Right lobe of liver (tissue), 6 donors: ENCODE data around the gene UBN1. TPM values are rescaled to one million over a fixed set of nuclear protein-coding genes. Genes with fewer than 3 reads are reported as not detected.
"Not testable (repeated sequence)": the region's sequence is repeated elsewhere in the genome, so short reads cannot be mapped to it uniquely, and the experiment has no call there.

Experiments
- ATAC-seq, 4 donors: fragments of 200-7000 bp; cut with Tn5 transposase; one replicate each; pipeline ENCODE4 v1.9.1; 2020; ENCODE audit warnings: mild to moderate bottlenecking in 4 of 4, moderate library complexity in 4 of 4
- DNase-seq, 3 donors: peaks; one replicate each; pipeline ENCODE4 v3.0.0-alpha.2; 2020
- H3K27ac ChIP-seq, 3 donors: fragments of 200-600 bp; one replicate each; pipeline ENCODE4 v1.8.0; 2022
- H3K27me3 ChIP-seq, 2 donors: fragments of 200-600 bp; one replicate each; pipeline ENCODE4 v1.8.0; 2022
- H3K36me3 ChIP-seq, 4 donors: fragments of 200-600 bp; sonication (generic) in 1 of 4; one replicate each; pipeline versions ENCODE4 v1.5.1 to v1.8.0; 2017 to 2022; ENCODE audit warnings: control low read depth in 1 of 4
- H3K4me1 ChIP-seq, 4 donors: fragments of 200-600 bp; sonication (generic) in 1 of 4; one replicate each; pipeline versions ENCODE4 v1.5.1 to v1.8.0; 2017 to 2022; ENCODE audit warnings: control low read depth in 1 of 4
- H3K4me3 ChIP-seq, 3 donors: fragments of 200-600 bp; one replicate each; pipeline ENCODE4 v1.8.0; 2022
- H3K9me3 ChIP-seq, 4 donors: fragments of 200-600 bp; sonication (generic) in 1 of 4; one replicate each; pipeline versions ENCODE4 v1.5.1 to v1.8.0; 2017 to 2022; ENCODE audit warnings: control low read depth in 1 of 4
- POLR2A ChIP-seq: fragments of 450-650 bp; IDR thresholded peaks from one replicate; pipeline ENCODE4 v1.6.1; 2017; ENCODE audit warnings: antibody characterized with exemption, mild to moderate bottlenecking
- WGBS: methylation state at CpG from one replicate; pipeline ENCODE4 v1.1.6; 2018; ENCODE audit warnings: low coverage, low lambda C conversion rate; ENCODE audit not compliant: insufficient coverage; ENCODE audit errors: missing lambda C conversion rate; 5-methylcytosine and 5-hydroxymethylcytosine counted together
- intact Hi-C, 2 donors: fragments of 100-400 bp; cut with DNase I; formaldehyde crosslinking; loops; one replicate each; pipeline versions ENCODE4 v1.11.2 to v1.14.1; 2022
- total RNA-seq, 6 experiments: library from RNA; depleted of rRNA in 2 of 6; stranded (reverse); fragments of >200 nt in 2 of 6; fragmentation: NEBNext Ultra II Directional in 3 of 6; extraction: Animal tissue kit (Norgen Biotek cat#: 25700) in 3 of 6; gene quantifications; one replicate each; pipeline versions ENCODE4 v1.1.0 to v1.2.4, GENCODE V29; 2016 to 2023
- TF ChIP-seq, protein P1 (sequence below), 4 donors: fragments of 200-600 bp in 3 of 4; fragments of 450-650 bp in 1 of 4; IDR thresholded peaks; one replicate each; pipeline versions ENCODE4 v1.5.1 to v1.8.0; 2016 to 2022; ENCODE audit warnings: antibody characterized with exemption in 4 of 4, mild to moderate bottlenecking in 2 of 4
- donor health status: DM: no; HTN: yes; CAD: no.
- donor health status: DM: no; HTN: no; CAD: no.
- donor health status: DM: no; HTN: no; CAD: no.
- donor health status: DM: no; HTN: yes; CAD: no.
- donor health status: DM: no; HTN: yes; CAD: no.

The UBN1 gene
- total RNA-seq, 6 experiments from 2014 or later, result 12.0 to 18.6 (median 16.2) TPM

DNA sequence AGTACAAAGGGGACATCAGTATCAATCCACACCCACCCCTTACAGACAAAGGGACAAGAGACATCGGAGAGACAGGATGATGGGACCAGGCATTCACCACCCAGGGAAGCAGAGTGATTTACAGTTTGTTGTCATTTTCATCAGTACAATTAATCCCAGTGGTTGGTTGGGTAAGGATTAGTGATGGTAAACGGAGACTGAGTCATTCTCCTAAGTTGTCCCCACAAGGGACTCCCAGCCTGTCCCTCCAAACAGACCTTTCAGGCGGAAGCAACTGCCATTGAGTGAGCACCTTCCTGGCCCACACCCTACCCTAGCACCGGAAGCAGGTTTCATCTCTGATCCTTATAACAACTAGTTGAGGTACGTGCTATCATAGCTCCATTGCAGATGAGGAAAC lies 78.5 kb downstream of the UBN1 start:
- Histone ChIP-seq H3K36me3 (no peaks in the 10 kb centered on the region), H3K9me3 (no peaks in the 10 kb centered on the region), H3K27ac (no peak overlapping the region), H3K27me3 (no peaks in the 10 kb centered on the region), H3K4me1 (peaks cover 0 to 18% (median 9%) of the 10 kb centered on the region in 4 donors), H3K4me3 (no peak overlapping the region)
- TF ChIP-seq POLR2A, result no peak
- TF ChIP-seq, protein P1, sequence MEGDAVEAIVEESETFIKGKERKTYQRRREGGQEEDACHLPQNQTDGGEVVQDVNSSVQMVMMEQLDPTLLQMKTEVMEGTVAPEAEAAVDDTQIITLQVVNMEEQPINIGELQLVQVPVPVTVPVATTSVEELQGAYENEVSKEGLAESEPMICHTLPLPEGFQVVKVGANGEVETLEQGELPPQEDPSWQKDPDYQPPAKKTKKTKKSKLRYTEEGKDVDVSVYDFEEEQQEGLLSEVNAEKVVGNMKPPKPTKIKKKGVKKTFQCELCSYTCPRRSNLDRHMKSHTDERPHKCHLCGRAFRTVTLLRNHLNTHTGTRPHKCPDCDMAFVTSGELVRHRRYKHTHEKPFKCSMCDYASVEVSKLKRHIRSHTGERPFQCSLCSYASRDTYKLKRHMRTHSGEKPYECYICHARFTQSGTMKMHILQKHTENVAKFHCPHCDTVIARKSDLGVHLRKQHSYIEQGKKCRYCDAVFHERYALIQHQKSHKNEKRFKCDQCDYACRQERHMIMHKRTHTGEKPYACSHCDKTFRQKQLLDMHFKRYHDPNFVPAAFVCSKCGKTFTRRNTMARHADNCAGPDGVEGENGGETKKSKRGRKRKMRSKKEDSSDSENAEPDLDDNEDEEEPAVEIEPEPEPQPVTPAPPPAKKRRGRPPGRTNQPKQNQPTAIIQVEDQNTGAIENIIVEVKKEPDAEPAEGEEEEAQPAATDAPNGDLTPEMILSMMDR (IDR thresholded peaks at IDR 0.05), result no peak
- intact Hi-C loops, result no loop called here
- 71% methylated on average over 2 of the region's 5 CpGs for WGBS
- no peak for ATAC-seq
- DNase-seq, result no peak

DNA sequence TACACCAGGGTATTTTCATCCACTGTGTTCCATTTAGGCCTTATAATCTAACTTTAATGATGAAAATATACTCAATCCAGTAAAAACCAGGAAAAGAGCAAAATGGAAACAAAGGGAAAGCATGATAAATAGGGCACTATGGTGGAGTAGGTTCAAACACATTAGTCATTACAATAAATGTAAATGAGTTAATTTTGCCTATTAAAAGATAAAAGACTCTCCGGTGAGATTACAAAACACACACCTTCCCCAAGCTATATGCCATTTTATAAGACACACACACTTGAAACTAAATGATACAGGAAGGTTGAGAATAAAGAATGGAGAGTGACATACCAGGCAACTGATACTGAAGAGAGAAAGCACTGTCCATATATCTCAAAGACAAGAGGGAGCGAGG lies 79.6 kb downstream of the UBN1 start:
- TF ChIP-seq, protein P1 (IDR thresholded peaks at IDR 0.05), result no peak
- TF ChIP-seq POLR2A, result no peak
- no peak overlapping the region for H3K27ac ChIP-seq
- H3K4me3 ChIP-seq, result no peak overlapping the region
- WGBS, result 100% methylated on average over 2 of the region's 2 CpGs
- peaks cover 0 to 18% (median 9%) of the 10 kb centered on the region in 4 donors for H3K4me1 ChIP-seq
- intact Hi-C loops, result no loop called here
- H3K9me3 ChIP-seq, result no peaks in the 10 kb centered on the region
- H3K27me3 ChIP-seq, result no peaks in the 10 kb centered on the region
- ATAC-seq (no peak), DNase-seq (no peak)
- H3K36me3 ChIP-seq, result no peaks in the 10 kb centered on the region

DNA sequence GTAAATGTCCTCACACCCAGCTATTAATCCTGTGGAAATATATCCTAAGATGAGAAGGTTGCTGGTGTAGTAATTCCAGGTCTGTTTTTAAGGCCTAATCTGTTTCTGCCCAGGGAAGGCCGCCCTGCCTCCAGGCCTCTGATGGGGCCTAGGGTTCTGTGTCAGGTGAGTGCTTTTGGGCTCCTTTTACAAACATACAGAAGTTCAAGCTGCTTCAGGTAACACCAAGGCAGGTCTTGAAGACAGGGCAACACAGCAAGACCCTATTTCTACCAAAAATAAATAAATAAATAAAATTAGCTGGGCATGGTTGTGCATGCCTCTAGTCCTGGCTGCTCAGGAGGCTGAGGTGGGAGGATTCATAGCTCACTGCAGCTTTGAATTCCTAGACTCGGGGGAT lies 80.4 kb downstream of the UBN1 start:
- H3K4me1 ChIP-seq, result peaks cover 0 to 18% (median 9%) of the 10 kb centered on the region in 4 donors
- intact Hi-C loops, result no loop called here
- no peaks in the 10 kb centered on the region for H3K9me3 ChIP-seq
- H3K27me3 ChIP-seq, result no peaks in the 10 kb centered on the region
- 18% methylated on average over 1 of the region's 2 CpGs for WGBS
- no peak for DNase-seq
- no peak overlapping the region for H3K4me3 ChIP-seq
- H3K27ac ChIP-seq, result no peak overlapping the region
- ATAC-seq, result no peak
- no peaks in the 10 kb centered on the region for H3K36me3 ChIP-seq
- no peak for TF ChIP-seq POLR2A
- TF ChIP-seq, protein P1 (IDR thresholded peaks at IDR 0.05), result no peak

DNA sequence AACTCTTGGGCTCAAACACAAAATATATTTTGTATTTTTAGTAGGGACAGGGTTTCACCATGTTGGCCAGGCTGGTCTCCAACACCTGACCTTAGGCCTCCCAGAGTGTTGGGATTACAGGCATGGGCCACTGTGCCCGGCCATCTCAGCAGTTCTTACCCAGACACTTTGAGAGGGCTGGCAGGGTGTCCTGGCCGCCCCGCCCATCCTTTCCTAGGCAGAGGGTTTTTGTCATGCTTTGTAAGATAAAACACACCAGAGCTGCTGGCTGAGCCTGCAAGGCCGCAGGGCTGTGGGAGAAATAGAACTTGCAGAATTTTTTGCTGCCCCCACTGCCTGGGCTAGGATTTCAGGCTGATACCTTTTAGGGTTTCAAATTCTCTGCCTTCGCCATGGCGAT lies 80.9 kb downstream of the UBN1 start:
- TF ChIP-seq, protein P1 (IDR thresholded peaks at IDR 0.05), result no peak
- TF ChIP-seq POLR2A, result no peak
- Histone ChIP-seq H3K4me1 (peaks cover 0 to 18% (median 9%) of the 10 kb centered on the region in 4 donors), H3K4me3 (no peak overlapping the region), H3K9me3 (no peaks in the 10 kb centered on the region), H3K36me3 (no peaks in the 10 kb centered on the region), H3K27me3 (no peaks in the 10 kb centered on the region), H3K27ac (no peak overlapping the region)
- DNase-seq (no peak), ATAC-seq (no peak)
- WGBS, result 80% methylated on average over 3 of the region's 6 CpGs
- intact Hi-C loops, result no loop called here

DNA sequence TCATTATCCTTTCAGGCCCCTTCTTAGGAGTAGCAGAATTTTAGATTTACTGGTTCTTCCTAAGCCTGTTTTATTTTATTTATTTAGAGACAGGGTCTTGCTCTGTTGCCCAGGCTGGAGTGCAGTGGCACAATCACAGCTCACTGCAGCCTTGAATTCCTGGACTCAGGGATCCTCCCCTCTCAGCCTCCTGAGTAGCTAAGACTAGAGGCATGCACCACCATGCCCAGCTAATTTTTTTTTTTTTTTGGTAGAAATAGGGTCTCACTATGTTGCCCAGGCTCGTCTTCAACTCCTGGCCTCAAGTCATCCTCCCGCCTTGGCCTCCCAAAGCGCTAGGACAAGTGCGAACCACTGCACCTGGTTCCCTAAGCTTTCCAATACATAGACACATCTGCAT lies 82.3 kb downstream of the UBN1 start:
- intact Hi-C loops, H3K4me3 ChIP-seq, H3K36me3 ChIP-seq, H3K27me3 ChIP-seq, H3K27ac ChIP-seq, ATAC-seq, DNase-seq, H3K9me3 ChIP-seq: not testable (repeated sequence)
- 100% methylated on average over 2 of the region's 4 CpGs for WGBS
- H3K4me1 ChIP-seq, result peaks cover 0 to 22% (median 10%) of the 10 kb centered on the region in 4 donors
